HepG2 (cell line): ENCODE measurements around the gene NOP56. TPM values are rescaled to one million over a fixed set of nuclear protein-coding genes. Genes with fewer than 3 reads are reported as not detected.

Experiments
- ADNP ChIP-seq: sonication (generic); formaldehyde crosslinking; IDR thresholded peaks from 2 replicates; pipeline ENCODE4 v1.4.0; 2020; ENCODE audit warnings: missing genetic modification reagents
- ATF7 ChIP-seq, 2 experiments: fragments of 450-650 bp in 1 of 2; sonication (generic) in 1 of 2; formaldehyde crosslinking in 1 of 2; IDR thresholded peaks; 2 replicates each; pipeline versions ENCODE4 v1.4.0 to v1.6.1; 2016 to 2020; ENCODE audit warnings: antibody characterized with exemption in 1 of 2, mild to moderate bottlenecking in 1 of 2, missing genetic modification reagents in 1 of 2
- BATF2 ChIP-seq: sonication (generic); formaldehyde crosslinking; IDR thresholded peaks from 2 replicates; pipeline ENCODE4 v1.8.0; 2022; ENCODE audit warnings: mild to moderate bottlenecking, missing genetic modification reagents, moderate library complexity
- CCDC6 ChIP-seq: sonication (generic); formaldehyde crosslinking; IDR thresholded peaks from 2 replicates; pipeline ENCODE4 v1.8.1; 2022; ENCODE audit warnings: mild to moderate bottlenecking, missing genetic modification reagents, moderate library complexity
- ELF3 ChIP-seq: IDR thresholded peaks from 2 replicates; pipeline ENCODE4 v1.6.1; 2016; ENCODE audit warnings: missing genetic modification reagents, missing compliant biosample characterization
- ELK4 ChIP-seq: sonication (generic); formaldehyde crosslinking; IDR thresholded peaks from 2 replicates; pipeline ENCODE4 v1.9.0; 2021; ENCODE audit warnings: missing genetic modification reagents, borderline replicate concordance
- MEF2D ChIP-seq: sonication (generic); formaldehyde crosslinking; IDR thresholded peaks from 2 replicates; pipeline ENCODE4 v1.5.1; 2020; ENCODE audit warnings: mild to moderate bottlenecking, missing genetic modification reagents
- RARG ChIP-seq: sonication (generic); formaldehyde crosslinking; IDR thresholded peaks from 2 replicates; pipeline ENCODE4 v1.4.0; 2020; ENCODE audit warnings: low read depth, mild to moderate bottlenecking, missing genetic modification reagents
- REXO4 ChIP-seq: sonication (generic); formaldehyde crosslinking; IDR thresholded peaks from 2 replicates; pipeline ENCODE4 v1.8.0; 2022; ENCODE audit warnings: missing genetic modification reagents, mild to moderate bottlenecking, borderline replicate concordance
- SMYD3 ChIP-seq: sonication (generic); formaldehyde crosslinking; IDR thresholded peaks from 2 replicates; pipeline ENCODE4 v1.8.1; 2023; ENCODE audit warnings: mild to moderate bottlenecking, missing genetic modification reagents
- TCF12 ChIP-seq, 2 experiments: fragments of 450-650 bp in 1 of 2; sonication (generic) in 1 of 2; formaldehyde crosslinking in 1 of 2; IDR thresholded peaks; 2 replicates each; pipeline versions ENCODE4 v1.6.1 to v1.8.0; 2017 to 2022; ENCODE audit warnings: antibody characterized with exemption in 1 of 2, mild to moderate bottlenecking in 1 of 2, missing genetic modification reagents in 1 of 2, moderate library complexity in 1 of 2
- ZBED4 ChIP-seq: sonication (generic); formaldehyde crosslinking; IDR thresholded peaks from 2 replicates; pipeline ENCODE4 v1.4.0; 2020; ENCODE audit warnings: missing genetic modification reagents, borderline replicate concordance
- ZFP37 ChIP-seq: sonication (generic); formaldehyde crosslinking; IDR thresholded peaks from 2 replicates; pipeline ENCODE4 v1.4.0; 2020; ENCODE audit warnings: missing genetic modification reagents, borderline replicate concordance
- ZNF234 ChIP-seq: sonication (generic); formaldehyde crosslinking; conservative IDR thresholded peaks from 2 replicates; pipeline ENCODE4 v1.5.1; 2020; ENCODE audit warnings: mild to moderate bottlenecking, missing genetic modification reagents
- ZNF567 ChIP-seq: sonication (generic); formaldehyde crosslinking; IDR thresholded peaks from 2 replicates; pipeline ENCODE4 v1.8.1; 2023; ENCODE audit warnings: mild to moderate bottlenecking, missing genetic modification reagents, borderline replicate concordance
- ZNF841 ChIP-seq: sonication (generic); formaldehyde crosslinking; IDR thresholded peaks from 2 replicates; pipeline ENCODE4 v1.8.1; 2023; ENCODE audit warnings: missing genetic modification reagents, borderline replicate concordance
- polyA plus RNA-seq, 8 experiments: library from polyadenylated mRNA; depleted of rRNA in 3 of 8; stranded (reverse) in 7 of 8; unstranded in 1 of 8; fragments of >200 nt; fragmentation: Illumina TruSeq in 4 of 8; extraction: Trizol in 4 of 8; gene quantifications; 2 replicates each; pipeline versions ENCODE4 v1.2.1 to v1.2.3, GENCODE V29; 2011 to 2016; ENCODE audit warnings: low read depth in 4 of 8, missing spikeins in 1 of 8, mixed read lengths in 1 of 8; ENCODE audit not compliant: insufficient read depth in 1 of 8
- total RNA-seq, 5 experiments: library from RNA; depleted of rRNA; stranded (reverse); fragments of >200 nt; fragmentation: Illumina TruSeq; extraction: Trizol; gene quantifications; 2 replicates each; pipeline ENCODE4 v1.2.3, GENCODE V29; 2016; ENCODE audit warnings: low read depth in 1 of 5
- TF ChIP-seq, protein P1 (sequence below): IDR thresholded peaks from 2 replicates; pipeline ENCODE4 v1.6.1; 2016; ENCODE audit warnings: missing biosample characterization, missing genetic modification reagents, low read depth
- TF ChIP-seq, protein P2 (sequence below): sonication (generic); formaldehyde crosslinking; IDR thresholded peaks from 2 replicates; pipeline ENCODE4 v1.8.0; 2023; ENCODE audit warnings: mild to moderate bottlenecking, missing genetic modification reagents

NOP56 gene
- total and polyA plus RNA-seq, 2 of the 13 experiments (the other 11 are each of a cell fraction or from before 2014, with no cell fraction given): 369 to 1,116 TPM

DNA sequence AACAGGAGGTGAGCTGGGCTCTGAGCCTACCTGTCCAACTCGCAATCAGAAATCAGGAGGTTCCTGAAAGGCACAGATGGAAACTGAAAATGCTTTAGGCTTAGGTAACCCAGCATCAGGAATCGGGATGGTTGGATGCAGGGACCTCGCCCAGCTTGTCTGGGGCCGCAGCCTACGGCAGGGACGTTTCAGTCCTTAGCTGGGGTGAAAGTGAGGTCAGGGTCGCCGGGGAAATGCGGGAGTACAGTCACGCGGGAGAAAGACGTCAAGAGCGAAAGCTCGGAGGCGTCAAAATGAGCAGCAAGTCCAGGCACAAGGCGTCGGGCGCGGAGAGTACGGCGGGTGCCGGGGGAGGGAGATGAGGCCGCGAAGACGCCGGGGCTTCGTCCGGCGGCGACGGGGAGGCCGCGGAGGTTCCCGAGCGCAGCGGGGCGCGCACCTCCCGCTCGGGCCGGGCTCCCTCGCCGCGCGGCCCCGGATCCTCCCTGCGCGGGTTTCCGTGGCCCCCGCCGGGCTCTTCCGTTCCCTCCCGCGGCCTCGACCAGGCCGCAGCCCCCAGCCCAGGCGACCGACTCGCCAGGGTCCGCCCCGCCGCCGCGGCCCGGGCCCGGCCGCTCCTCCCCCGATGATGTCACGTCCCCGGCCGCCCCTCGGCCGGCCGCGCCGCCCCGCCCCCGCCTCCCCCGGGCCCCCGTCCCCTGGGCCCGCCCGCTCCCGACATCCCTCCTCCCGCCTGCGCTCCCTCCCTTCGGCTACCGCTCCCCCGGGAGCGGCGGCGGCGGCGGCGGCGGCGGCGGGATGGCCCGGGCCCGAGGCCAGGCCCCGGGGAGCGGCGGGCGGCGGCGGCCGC, 39.8 kb downstream of the NOP56 start, which contains the start of gene EBF4 (continued):
- TF ChIP-seq BATF2 (CRISPR knock-in tag) (no peak), CCDC6 (CRISPR knock-in tag) (peak; percentile 36; the same call in 1 of the 2 replicates), ADNP (CRISPR knock-in tag) (no peak), RARG (CRISPR knock-in tag) (no peak), ELF3 (CRISPR knock-in tag) (0 out of 2 replicates have a peak, but pooled peaks have one; percentile 17), ZBED4 (CRISPR knock-in tag) (no peak), ZNF841 (CRISPR knock-in tag) (peak; percentile 43; the same call in 1 of the 2 replicates), REXO4 (peak; percentile 89; the same call in 1 of the 2 replicates), SMYD3 (no peak), ATF7 (IDR thresholded peaks at IDR 0.05) (no peak), ATF7 (CRISPR knock-in tag; IDR thresholded peaks at IDR 0.05) (peak; percentile 27; the same call in 1 of the 2 replicates), ZNF234 (no peak), TCF12 (IDR thresholded peaks at IDR 0.05) (no peak), TCF12 (CRISPR knock-in tag; IDR thresholded peaks at IDR 0.05) (no peak), ELK4 (CRISPR knock-in tag) (no peak), ZFP37 (CRISPR knock-in tag) (0 out of 2 replicates have a peak, but pooled peaks have one; percentile 57), ZNF567 (CRISPR knock-in tag) (no peak), MEF2D (no peak)
- TF ChIP-seq, protein P1, sequence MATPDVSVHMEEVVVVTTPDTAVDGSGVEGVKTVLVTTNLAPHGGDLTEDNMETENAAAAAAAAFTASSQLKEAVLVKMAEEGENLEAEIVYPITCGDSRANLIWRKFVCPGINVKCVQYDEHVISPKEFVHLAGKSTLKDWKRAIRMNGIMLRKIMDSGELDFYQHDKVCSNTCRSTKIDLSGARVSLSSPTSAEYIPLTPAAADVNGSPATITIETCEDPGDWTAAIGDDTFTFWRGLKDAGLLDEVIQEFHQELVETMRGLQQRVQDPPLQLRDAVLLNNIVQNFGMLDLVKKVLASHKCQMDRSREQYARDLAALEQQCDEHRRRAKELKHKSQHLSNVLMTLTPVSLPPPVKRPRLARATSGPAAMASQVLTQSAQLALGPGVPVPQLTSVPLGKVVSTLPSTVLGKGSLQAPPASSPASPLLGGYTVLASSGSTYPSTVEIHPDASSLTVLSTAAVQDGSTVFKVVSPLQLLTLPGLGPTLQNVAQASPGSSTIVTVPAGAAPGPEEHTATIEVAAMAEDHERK (CRISPR knock-in tag): no peak
- TF ChIP-seq, protein P2, sequence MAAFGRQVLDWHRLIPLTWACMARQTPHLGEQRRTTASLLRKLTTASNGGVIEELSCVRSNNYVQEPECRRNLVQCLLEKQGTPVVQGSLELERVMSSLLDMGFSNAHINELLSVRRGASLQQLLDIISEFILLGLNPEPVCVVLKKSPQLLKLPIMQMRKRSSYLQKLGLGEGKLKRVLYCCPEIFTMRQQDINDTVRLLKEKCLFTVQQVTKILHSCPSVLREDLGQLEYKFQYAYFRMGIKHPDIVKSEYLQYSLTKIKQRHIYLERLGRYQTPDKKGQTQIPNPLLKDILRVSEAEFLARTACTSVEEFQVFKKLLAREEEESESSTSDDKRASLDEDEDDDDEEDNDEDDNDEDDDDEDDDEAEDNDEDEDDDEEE (CRISPR knock-in tag): peak; percentile 23; the same call in 1 of the 2 replicates
